ENCODE data around the gene SOX3. TPM values are rescaled to one million over a fixed set of nuclear protein-coding genes. Genes with fewer than 3 reads are reported as not detected.

Gene SOX3
- 16.3 to 19.8 TPM (median 19.5 TPM) in 3 replicates for total RNA-seq (2021)
- percentile 67 among the genes with signal in this experiment for Bru-seq, nascent RNA
- long read RNA-seq, experiment 1, transcript SOX3-201 (1 exons, 2,132 nt) = major isoform, 35 of 35 reads
- long read RNA-seq, experiment 1, partial matches to known transcripts = 0 of 35 reads
- long read RNA-seq, experiment 1, other reads (novel, unspliced or antisense) = 0 of 35 reads
- long read RNA-seq, experiment 2, transcript SOX3-201 (1 exons, 2,132 nt) = major isoform, 32 of 32 reads
- long read RNA-seq, experiment 2, partial matches to known transcripts = 0 of 32 reads
- long read RNA-seq, experiment 2, other reads (novel, unspliced or antisense) = 0 of 32 reads
- long read RNA-seq, experiment 3, partial matches to known transcripts = 0 of 1 reads
- long read RNA-seq, experiment 3, other reads (novel, unspliced or antisense) = 0 of 1 reads

DNA sequence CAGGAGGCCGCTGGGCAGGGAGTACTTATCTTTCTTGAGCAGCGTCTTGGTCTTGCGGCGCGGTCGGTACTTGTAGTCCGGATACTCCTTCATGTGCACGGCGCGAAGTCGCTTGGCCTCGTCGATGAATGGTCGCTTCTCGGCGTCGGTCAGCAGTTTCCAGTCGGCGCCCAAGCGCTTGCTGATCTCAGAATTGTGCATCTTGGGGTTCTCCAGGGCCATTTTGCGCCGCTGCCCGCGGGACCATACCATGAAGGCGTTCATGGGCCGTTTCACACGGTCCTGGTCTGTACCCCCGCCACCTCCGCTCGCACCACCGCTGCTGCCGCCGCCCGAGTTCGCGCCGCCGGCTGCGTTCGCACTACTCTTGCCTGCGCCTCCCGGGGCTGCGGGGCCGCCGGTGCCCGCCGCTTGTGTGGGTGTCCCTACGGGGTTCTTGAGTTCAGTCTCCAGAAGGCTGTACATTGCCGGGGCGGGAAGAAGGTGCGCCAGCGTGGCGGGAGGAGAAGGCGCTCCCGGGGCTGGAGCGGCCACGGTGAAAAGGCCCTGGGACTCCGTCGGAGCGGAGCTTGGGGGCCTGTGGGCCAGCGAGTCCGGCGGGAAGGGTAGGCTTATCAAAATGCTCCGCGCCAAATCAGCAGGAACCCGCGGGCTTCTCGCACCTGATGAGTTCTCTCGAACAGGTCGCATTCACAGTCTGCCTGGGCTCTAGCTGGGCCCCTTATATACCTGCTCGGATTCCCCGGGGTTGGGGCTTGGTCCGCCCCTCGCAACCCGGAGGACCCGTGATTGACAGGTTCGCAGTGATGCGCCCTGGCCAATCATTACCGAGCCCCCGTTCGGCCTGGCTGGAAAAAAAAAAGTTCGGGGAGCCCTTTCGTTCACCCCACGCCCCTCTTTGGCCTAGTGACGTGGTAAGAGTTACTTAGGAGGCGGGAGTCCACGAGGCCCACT lies at the start of gene SOX3:
SOX3 (minus strand) TSS at position 699 of the 954 bp plus-strand sequence; CDS start at position 690, 9 bp downstream.
- H3K27me3 Mint-ChIP-seq (ENCODE audit: low read depth) = peaks cover 88% of the 10 kb centered on the region
- peaks cover 39% of the 10 kb centered on the region for H3K4me1 Mint-ChIP-seq
- peak within 1 kb of the TSS; percentile 77 for H3K4me3 Mint-ChIP-seq
- ChIA-PET CTCF (interaction anchor here (1.1 to 2.0 kb wide), 3 partner anchors 150 to 470 kb away, joined by 3 to 7 read pairs (median 3); no protein-coding TSS in a partner anchor), POLR2A (interaction anchor here (0.7 to 1.7 kb wide), 3 partner anchors 51 to 66 kb away, joined by 3 to 7 read pairs (median 3); no protein-coding TSS in a partner anchor)
- H3K9me3 Mint-ChIP-seq = no peaks in the 10 kb centered on the region
- H3K36me3 Mint-ChIP-seq = no peaks in the 10 kb centered on the region
- no peak for TF ChIP-seq ZBTB21 (CRISPR knock-in tag; IDR thresholded peaks at IDR 0.05; ENCODE audit: borderline replicate concordance)
- TF ChIP-seq, protein P1, sequence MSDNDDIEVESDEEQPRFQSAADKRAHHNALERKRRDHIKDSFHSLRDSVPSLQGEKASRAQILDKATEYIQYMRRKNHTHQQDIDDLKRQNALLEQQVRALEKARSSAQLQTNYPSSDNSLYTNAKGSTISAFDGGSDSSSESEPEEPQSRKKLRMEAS (CRISPR knock-in tag; IDR thresholded peaks at IDR 0.05) = peak; percentile 17; the same call in 1 of the 2 replicates
- ATAC-seq = peak; percentile 50
- no peak within 1 kb of the TSS for H3K27ac Mint-ChIP-seq
- DNase-seq (ENCODE audit: low spot score) = peak; percentile 69

DNA sequence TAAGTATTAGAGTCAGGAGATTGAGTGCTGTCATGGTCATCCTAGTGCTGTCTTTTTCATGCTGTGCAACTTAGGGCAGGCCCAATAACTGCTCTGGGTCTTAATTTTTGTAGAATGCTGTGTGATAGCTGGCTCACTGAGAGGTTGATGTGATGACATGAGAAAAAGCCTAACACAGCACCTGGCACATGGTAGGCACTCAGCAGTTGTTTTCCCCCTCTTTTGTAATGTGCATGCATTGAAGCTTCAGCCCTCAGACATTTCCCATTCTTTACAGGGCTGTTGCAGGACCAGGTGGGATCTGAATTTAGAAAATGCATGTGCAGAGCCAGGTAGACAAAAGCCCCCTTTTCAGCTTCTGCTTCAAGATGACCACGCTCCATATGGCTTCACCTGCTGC lies 44.1 kb upstream of the SOX3 start:
- no peaks in the 10 kb centered on the region for H3K27me3 Mint-ChIP-seq (ENCODE audit: low read depth)
- ChIA-PET POLR2A (no interaction called here), CTCF (interaction anchor here (1.2 kb wide), 1 partner anchor 20 kb away, joined by 4 read pairs; no protein-coding TSS in a partner anchor)
- DNase-seq (ENCODE audit: low spot score) (no peak), ATAC-seq (no peak)
- TF ChIP-seq, protein P2, sequence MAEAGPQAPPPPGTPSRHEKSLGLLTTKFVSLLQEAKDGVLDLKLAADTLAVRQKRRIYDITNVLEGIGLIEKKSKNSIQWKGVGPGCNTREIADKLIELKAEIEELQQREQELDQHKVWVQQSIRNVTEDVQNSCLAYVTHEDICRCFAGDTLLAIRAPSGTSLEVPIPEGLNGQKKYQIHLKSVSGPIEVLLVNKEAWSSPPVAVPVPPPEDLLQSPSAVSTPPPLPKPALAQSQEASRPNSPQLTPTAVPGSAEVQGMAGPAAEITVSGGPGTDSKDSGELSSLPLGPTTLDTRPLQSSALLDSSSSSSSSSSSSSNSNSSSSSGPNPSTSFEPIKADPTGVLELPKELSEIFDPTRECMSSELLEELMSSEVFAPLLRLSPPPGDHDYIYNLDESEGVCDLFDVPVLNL (CRISPR knock-in tag; IDR thresholded peaks at IDR 0.05; ENCODE audit: borderline replicate concordance, low read depth) = no peak
- TF ChIP-seq, protein P3, sequence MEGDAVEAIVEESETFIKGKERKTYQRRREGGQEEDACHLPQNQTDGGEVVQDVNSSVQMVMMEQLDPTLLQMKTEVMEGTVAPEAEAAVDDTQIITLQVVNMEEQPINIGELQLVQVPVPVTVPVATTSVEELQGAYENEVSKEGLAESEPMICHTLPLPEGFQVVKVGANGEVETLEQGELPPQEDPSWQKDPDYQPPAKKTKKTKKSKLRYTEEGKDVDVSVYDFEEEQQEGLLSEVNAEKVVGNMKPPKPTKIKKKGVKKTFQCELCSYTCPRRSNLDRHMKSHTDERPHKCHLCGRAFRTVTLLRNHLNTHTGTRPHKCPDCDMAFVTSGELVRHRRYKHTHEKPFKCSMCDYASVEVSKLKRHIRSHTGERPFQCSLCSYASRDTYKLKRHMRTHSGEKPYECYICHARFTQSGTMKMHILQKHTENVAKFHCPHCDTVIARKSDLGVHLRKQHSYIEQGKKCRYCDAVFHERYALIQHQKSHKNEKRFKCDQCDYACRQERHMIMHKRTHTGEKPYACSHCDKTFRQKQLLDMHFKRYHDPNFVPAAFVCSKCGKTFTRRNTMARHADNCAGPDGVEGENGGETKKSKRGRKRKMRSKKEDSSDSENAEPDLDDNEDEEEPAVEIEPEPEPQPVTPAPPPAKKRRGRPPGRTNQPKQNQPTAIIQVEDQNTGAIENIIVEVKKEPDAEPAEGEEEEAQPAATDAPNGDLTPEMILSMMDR (IDR thresholded peaks at IDR 0.05) = no peak
- TF ChIP-seq, protein P4, sequence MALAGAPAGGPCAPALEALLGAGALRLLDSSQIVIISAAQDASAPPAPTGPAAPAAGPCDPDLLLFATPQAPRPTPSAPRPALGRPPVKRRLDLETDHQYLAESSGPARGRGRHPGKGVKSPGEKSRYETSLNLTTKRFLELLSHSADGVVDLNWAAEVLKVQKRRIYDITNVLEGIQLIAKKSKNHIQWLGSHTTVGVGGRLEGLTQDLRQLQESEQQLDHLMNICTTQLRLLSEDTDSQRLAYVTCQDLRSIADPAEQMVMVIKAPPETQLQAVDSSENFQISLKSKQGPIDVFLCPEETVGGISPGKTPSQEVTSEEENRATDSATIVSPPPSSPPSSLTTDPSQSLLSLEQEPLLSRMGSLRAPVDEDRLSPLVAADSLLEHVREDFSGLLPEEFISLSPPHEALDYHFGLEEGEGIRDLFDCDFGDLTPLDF (CRISPR knock-in tag; IDR thresholded peaks at IDR 0.05) = no peak
- TF ChIP-seq ZNF317 (CRISPR knock-in tag; IDR thresholded peaks at IDR 0.05; ENCODE audit: borderline replicate concordance, low read depth) = no peak
- H3K4me1 Mint-ChIP-seq = peaks cover 20% of the 10 kb centered on the region
- H3K27ac Mint-ChIP-seq = no peak overlapping the region
- H3K36me3 Mint-ChIP-seq = no peaks in the 10 kb centered on the region
- no peaks in the 10 kb centered on the region for H3K9me3 Mint-ChIP-seq
- no peak overlapping the region for H3K4me3 Mint-ChIP-seq

DNA sequence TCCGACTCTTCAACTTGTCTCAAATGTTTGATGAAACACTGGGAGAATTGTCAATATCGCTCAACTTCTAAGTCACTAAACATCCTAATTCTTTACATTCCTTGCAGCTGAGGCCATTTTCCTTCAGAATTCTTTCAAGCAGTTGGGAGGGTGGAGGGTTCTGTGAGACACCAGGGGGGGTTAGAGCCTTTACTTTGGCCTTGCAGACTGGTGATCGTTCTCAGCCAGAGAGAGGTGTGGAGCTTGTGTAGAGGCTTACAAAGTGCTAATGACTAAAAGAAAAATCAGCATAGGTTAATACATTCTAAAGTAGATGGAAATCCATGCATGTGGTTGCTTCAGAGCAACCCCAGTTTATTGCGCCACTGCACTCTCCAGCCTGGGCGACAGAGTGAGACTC lies 21.3 kb upstream of the SOX3 start:
- H3K9me3 Mint-ChIP-seq = no peaks in the 10 kb centered on the region
- CTCF ChIA-PET = interaction anchor here (0.5 to 2.4 kb wide), 15 partner anchors 10 to 186 kb away, joined by 3 to 9 read pairs (median 3); no protein-coding TSS in a partner anchor
- POLR2A ChIA-PET = interaction anchor here (1.0 kb wide), 1 partner anchor 14 kb away, joined by 3 read pairs; no protein-coding TSS in a partner anchor
- DNase-seq (ENCODE audit: low spot score) = peak; percentile 23
- H3K4me3 Mint-ChIP-seq = peak overlapping the region; percentile 18; the same call in 1 of the 2 replicates
- TF ChIP-seq OVOL2 (CRISPR knock-in tag; IDR thresholded peaks at IDR 0.05; ENCODE audit: borderline replicate concordance) = no peak
- TF ChIP-seq ZNF232 (CRISPR knock-in tag; IDR thresholded peaks at IDR 0.05) = no peak
- H3K4me1 Mint-ChIP-seq = peaks cover 39% of the 10 kb centered on the region
- peak overlapping the region; percentile 81 for H3K27ac Mint-ChIP-seq
- peak; percentile 85 for ATAC-seq
- no peaks in the 10 kb centered on the region for H3K36me3 Mint-ChIP-seq
- peaks cover 2% of the 10 kb centered on the region; the same call in 1 of the 2 replicates for H3K27me3 Mint-ChIP-seq (ENCODE audit: low read depth)

DNA sequence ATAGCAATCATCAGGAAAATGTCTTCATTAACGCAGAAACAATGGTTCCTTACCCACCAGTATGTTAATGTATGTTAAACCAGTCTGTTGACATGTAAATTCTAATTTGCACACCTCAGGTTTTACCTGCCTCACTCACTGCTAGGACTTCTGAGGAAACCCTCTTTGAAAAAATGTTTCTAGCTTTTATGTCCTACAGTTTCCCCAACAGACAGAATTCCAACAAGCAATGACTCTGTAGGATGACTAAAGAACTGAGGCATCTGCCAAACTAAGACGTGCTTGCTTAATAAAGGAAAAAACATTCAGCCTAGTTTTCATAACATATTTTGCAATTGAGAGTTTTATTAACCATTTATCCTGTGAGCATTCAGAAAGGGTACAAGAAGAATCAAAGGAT lies 20.6 kb upstream of the SOX3 start:
- no peaks in the 10 kb centered on the region for H3K9me3 Mint-ChIP-seq
- no peaks in the 10 kb centered on the region for H3K36me3 Mint-ChIP-seq
- CTCF ChIA-PET = interaction anchor here (0.7 to 2.4 kb wide), 9 partner anchors 10 to 139 kb away, joined by 3 to 9 read pairs (median 5); no protein-coding TSS in a partner anchor
- ATAC-seq = peak; percentile 54
- H3K27ac Mint-ChIP-seq = peak overlapping the region; percentile 83
- H3K4me3 Mint-ChIP-seq = peak overlapping the region; percentile 22; the same call in 1 of the 2 replicates
- peaks cover 44% of the 10 kb centered on the region for H3K4me1 Mint-ChIP-seq
- H3K27me3 Mint-ChIP-seq (ENCODE audit: low read depth) = peaks cover 2% of the 10 kb centered on the region; the same call in 1 of the 2 replicates
- DNase-seq (ENCODE audit: low spot score) = no peak
- TF ChIP-seq, protein P5, sequence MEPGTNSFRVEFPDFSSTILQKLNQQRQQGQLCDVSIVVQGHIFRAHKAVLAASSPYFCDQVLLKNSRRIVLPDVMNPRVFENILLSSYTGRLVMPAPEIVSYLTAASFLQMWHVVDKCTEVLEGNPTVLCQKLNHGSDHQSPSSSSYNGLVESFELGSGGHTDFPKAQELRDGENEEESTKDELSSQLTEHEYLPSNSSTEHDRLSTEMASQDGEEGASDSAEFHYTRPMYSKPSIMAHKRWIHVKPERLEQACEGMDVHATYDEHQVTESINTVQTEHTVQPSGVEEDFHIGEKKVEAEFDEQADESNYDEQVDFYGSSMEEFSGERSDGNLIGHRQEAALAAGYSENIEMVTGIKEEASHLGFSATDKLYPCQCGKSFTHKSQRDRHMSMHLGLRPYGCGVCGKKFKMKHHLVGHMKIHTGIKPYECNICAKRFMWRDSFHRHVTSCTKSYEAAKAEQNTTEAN (CRISPR knock-in tag; IDR thresholded peaks at IDR 0.05) = no peak
- TF ChIP-seq, protein P6, sequence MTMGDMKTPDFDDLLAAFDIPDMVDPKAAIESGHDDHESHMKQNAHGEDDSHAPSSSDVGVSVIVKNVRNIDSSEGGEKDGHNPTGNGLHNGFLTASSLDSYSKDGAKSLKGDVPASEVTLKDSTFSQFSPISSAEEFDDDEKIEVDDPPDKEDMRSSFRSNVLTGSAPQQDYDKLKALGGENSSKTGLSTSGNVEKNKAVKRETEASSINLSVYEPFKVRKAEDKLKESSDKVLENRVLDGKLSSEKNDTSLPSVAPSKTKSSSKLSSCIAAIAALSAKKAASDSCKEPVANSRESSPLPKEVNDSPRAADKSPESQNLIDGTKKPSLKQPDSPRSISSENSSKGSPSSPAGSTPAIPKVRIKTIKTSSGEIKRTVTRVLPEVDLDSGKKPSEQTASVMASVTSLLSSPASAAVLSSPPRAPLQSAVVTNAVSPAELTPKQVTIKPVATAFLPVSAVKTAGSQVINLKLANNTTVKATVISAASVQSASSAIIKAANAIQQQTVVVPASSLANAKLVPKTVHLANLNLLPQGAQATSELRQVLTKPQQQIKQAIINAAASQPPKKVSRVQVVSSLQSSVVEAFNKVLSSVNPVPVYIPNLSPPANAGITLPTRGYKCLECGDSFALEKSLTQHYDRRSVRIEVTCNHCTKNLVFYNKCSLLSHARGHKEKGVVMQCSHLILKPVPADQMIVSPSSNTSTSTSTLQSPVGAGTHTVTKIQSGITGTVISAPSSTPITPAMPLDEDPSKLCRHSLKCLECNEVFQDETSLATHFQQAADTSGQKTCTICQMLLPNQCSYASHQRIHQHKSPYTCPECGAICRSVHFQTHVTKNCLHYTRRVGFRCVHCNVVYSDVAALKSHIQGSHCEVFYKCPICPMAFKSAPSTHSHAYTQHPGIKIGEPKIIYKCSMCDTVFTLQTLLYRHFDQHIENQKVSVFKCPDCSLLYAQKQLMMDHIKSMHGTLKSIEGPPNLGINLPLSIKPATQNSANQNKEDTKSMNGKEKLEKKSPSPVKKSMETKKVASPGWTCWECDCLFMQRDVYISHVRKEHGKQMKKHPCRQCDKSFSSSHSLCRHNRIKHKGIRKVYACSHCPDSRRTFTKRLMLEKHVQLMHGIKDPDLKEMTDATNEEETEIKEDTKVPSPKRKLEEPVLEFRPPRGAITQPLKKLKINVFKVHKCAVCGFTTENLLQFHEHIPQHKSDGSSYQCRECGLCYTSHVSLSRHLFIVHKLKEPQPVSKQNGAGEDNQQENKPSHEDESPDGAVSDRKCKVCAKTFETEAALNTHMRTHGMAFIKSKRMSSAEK (CRISPR knock-in tag; IDR thresholded peaks at IDR 0.05; ENCODE audit: borderline replicate concordance) = no peak
- POLR2A ChIA-PET = no interaction called here
